WTC11 (cell line): ENCODE results near the gene TLCD1. TPM values are rescaled to one million over a fixed set of nuclear protein-coding genes. Genes with fewer than 3 reads are reported as not detected.
A peak's percentile ranks its signal among the peaks of the same experiment; 100 is the strongest.

Experiments used
- CBFB ChIP-seq: sonication (generic); formaldehyde crosslinking; IDR thresholded peaks from 2 replicates; pipeline ENCODE4 v1.8.1; 2022; ENCODE audit warnings: mild to moderate bottlenecking, low read depth, missing genetic modification reagents
- E2F1 ChIP-seq: sonication (generic); formaldehyde crosslinking; IDR thresholded peaks from 2 replicates; pipeline ENCODE4 v1.8.0; 2022; ENCODE audit warnings: mild to moderate bottlenecking, missing genetic modification reagents
- EMX1 ChIP-seq: fragments of 250-450 bp; sonication (Bioruptor Pico); IDR thresholded peaks from 2 replicates; pipeline ENCODE4 v1.8.0; 2021; ENCODE audit warnings: mild to moderate bottlenecking
- ETV6 ChIP-seq: sonication (generic); formaldehyde crosslinking; IDR thresholded peaks from 2 replicates; pipeline ENCODE4 v1.8.1; 2022; ENCODE audit warnings: mild to moderate bottlenecking, missing genetic modification reagents
- FOXP4 ChIP-seq: sonication (generic); formaldehyde crosslinking; IDR thresholded peaks from 2 replicates; pipeline ENCODE4 v1.8.0; 2022; ENCODE audit warnings: mild to moderate bottlenecking, missing genetic modification reagents
- GABPB1 ChIP-seq: sonication (generic); formaldehyde crosslinking; IDR thresholded peaks from 2 replicates; pipeline ENCODE4 v1.8.1; 2023; ENCODE audit warnings: mild to moderate bottlenecking, missing genetic modification reagents
- GRHL2 ChIP-seq: fragments of 250-450 bp; sonication (Bioruptor Pico); IDR thresholded peaks from 2 replicates; pipeline ENCODE4 v1.8.0; 2022; ENCODE audit warnings: mild to moderate bottlenecking, moderate library complexity; ENCODE audit not compliant: insufficient replicate concordance, severe bottlenecking
- GTF2I ChIP-seq: fragments of 250-450 bp; sonication (Bioruptor Pico); conservative IDR thresholded peaks from 2 replicates; pipeline ENCODE4 v1.4.0; 2021; ENCODE audit warnings: mild to moderate bottlenecking
- HMGA2 ChIP-seq: fragments of 250-450 bp; sonication (Bioruptor Pico); IDR thresholded peaks from 2 replicates; pipeline ENCODE4 v1.4.0; 2021; ENCODE audit warnings: mild to moderate bottlenecking, moderate library complexity
- IRF1 ChIP-seq: sonication (generic); formaldehyde crosslinking; IDR thresholded peaks from 2 replicates; pipeline ENCODE4 v1.8.0; 2023; ENCODE audit warnings: missing genetic modification reagents
- NFE2L1 ChIP-seq: sonication (generic); formaldehyde crosslinking; IDR thresholded peaks from 2 replicates; pipeline ENCODE4 v1.8.1; 2023; ENCODE audit warnings: missing genetic modification reagents
- RORB ChIP-seq: fragments of 250-450 bp; sonication (Bioruptor Pico); IDR thresholded peaks from 2 replicates; pipeline ENCODE4 v1.9.0; 2021; ENCODE audit warnings: mild to moderate bottlenecking
- SMAD3 ChIP-seq: sonication (generic); formaldehyde crosslinking; IDR thresholded peaks from 2 replicates; pipeline ENCODE4 v1.8.0; 2022; ENCODE audit warnings: missing genetic modification reagents, mild to moderate bottlenecking, borderline replicate concordance
- TEAD1 ChIP-seq: sonication (generic); formaldehyde crosslinking; IDR thresholded peaks from 2 replicates; pipeline ENCODE4 v1.8.0; 2022; ENCODE audit warnings: mild to moderate bottlenecking, missing genetic modification reagents
- TP53 ChIP-seq: sonication (generic); formaldehyde crosslinking; IDR thresholded peaks from 2 replicates; pipeline ENCODE4 v1.8.1; 2023; ENCODE audit warnings: mild to moderate bottlenecking, missing genetic modification reagents
- ZBTB21 ChIP-seq: sonication (generic); formaldehyde crosslinking; IDR thresholded peaks from 2 replicates; pipeline ENCODE4 v1.8.1; 2023; ENCODE audit warnings: mild to moderate bottlenecking, missing genetic modification reagents, borderline replicate concordance
- ZNF121 ChIP-seq: sonication (generic); formaldehyde crosslinking; IDR thresholded peaks from 2 replicates; pipeline ENCODE4 v1.8.0; 2023; ENCODE audit warnings: missing genetic modification reagents
- ZNF281 ChIP-seq: sonication (generic); formaldehyde crosslinking; IDR thresholded peaks from 2 replicates; pipeline ENCODE4 v1.8.0; 2023; ENCODE audit warnings: mild to moderate bottlenecking, missing genetic modification reagents
- ZNF317 ChIP-seq: sonication (generic); formaldehyde crosslinking; IDR thresholded peaks from 2 replicates; pipeline ENCODE4 v1.8.1; 2023; ENCODE audit warnings: low read depth, mild to moderate bottlenecking, moderate library complexity, missing genetic modification reagents, borderline replicate concordance
- ZNF396 ChIP-seq: fragments of 250-450 bp; sonication (Bioruptor Pico); IDR thresholded peaks from 2 replicates; pipeline ENCODE4 v1.8.0; 2021; ENCODE audit warnings: mild to moderate bottlenecking, moderate library complexity, borderline replicate concordance
- ZNF512 ChIP-seq: sonication (generic); formaldehyde crosslinking; IDR thresholded peaks from 2 replicates; pipeline ENCODE4 v1.8.1; 2022; ENCODE audit warnings: missing genetic modification reagents, borderline replicate concordance
- ZSCAN18 ChIP-seq: fragments of 250-450 bp; sonication (Bioruptor Pico); IDR thresholded peaks from 2 replicates; pipeline ENCODE4 v2.1.2; 2022; ENCODE audit warnings: mild to moderate bottlenecking, moderate library complexity
- total RNA-seq: library from RNA; stranded (reverse); gene quantifications from 3 replicates; pipeline ENCODE4 v1.2.3, GENCODE V29; 2021
- TF ChIP-seq, protein P1 (sequence below): sonication (generic); formaldehyde crosslinking; IDR thresholded peaks from 2 replicates; pipeline ENCODE4 v1.8.1; 2023; ENCODE audit warnings: mild to moderate bottlenecking, missing genetic modification reagents
- TF ChIP-seq, protein P2 (sequence below): sonication (generic); formaldehyde crosslinking; IDR thresholded peaks from 2 replicates; pipeline ENCODE4 v1.8.0; 2022; ENCODE audit warnings: mild to moderate bottlenecking, missing genetic modification reagents

Gene TLCD1
- total RNA-seq, 1 experiment from 2014 or later: 36.0 TPM

- TF ChIP-seq IRF1 (0 out of 2 replicates have a peak, but pooled peaks have one; percentile 53), FOXP4 (CRISPR knock-in tag) (no peak), SMAD3 (CRISPR knock-in tag) (no peak), ETV6 (CRISPR knock-in tag) (no peak), NFE2L1 (CRISPR knock-in tag) (0 out of 2 replicates have a peak, but pooled peaks have one; percentile 12), GTF2I (CRISPR knock-in tag) (no peak), ZNF121 (CRISPR knock-in tag) (no peak), RORB (no peak), HMGA2 (no peak), ZNF512 (no peak), GABPB1 (peak; percentile 47; the same call in 1 of the 2 replicates), GRHL2 (no peak), ZNF396 (CRISPR knock-in tag) (no peak), EMX1 (no peak; the same call in 1 of the 2 replicates), CBFB (CRISPR knock-in tag) (no peak), ZBTB21 (peak; percentile 85; the same call in 1 of the 2 replicates), TEAD1 (CRISPR knock-in tag) (no peak), E2F1 (CRISPR knock-in tag) (no peak), ZNF317 (CRISPR knock-in tag) (no peak), TP53 (CRISPR knock-in tag) (no peak), ZNF281 (CRISPR knock-in tag) (0 out of 2 replicates have a peak, but pooled peaks have one; percentile 22), ZSCAN18 (CRISPR knock-in tag) (no peak)
- TF ChIP-seq, protein P1, sequence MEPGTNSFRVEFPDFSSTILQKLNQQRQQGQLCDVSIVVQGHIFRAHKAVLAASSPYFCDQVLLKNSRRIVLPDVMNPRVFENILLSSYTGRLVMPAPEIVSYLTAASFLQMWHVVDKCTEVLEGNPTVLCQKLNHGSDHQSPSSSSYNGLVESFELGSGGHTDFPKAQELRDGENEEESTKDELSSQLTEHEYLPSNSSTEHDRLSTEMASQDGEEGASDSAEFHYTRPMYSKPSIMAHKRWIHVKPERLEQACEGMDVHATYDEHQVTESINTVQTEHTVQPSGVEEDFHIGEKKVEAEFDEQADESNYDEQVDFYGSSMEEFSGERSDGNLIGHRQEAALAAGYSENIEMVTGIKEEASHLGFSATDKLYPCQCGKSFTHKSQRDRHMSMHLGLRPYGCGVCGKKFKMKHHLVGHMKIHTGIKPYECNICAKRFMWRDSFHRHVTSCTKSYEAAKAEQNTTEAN (CRISPR knock-in tag): no peak
- TF ChIP-seq, protein P2, sequence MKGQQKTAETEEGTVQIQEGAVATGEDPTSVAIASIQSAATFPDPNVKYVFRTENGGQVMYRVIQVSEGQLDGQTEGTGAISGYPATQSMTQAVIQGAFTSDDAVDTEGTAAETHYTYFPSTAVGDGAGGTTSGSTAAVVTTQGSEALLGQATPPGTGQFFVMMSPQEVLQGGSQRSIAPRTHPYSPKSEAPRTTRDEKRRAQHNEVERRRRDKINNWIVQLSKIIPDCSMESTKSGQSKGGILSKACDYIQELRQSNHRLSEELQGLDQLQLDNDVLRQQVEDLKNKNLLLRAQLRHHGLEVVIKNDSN (CRISPR knock-in tag): no peak
Measured at GRCh38 chr17:28744972-28745785, 19.1 kb upstream of the TLCD1 start (continued).
